HG03039 (cell line): Measurements from ENCODE around the gene MPV17.
"Not testable (repeated sequence)": the region's sequence is repeated elsewhere in the genome, so short reads cannot be mapped to it uniquely, and the experiment has no call there.

Source experiments
- ATAC-seq: cut with Tn5 transposase; IDR thresholded peaks from one replicate; pipeline ENCODE4 v1.9.1; 2021; ENCODE audit warnings: mild to moderate bottlenecking, moderate library complexity; ENCODE audit not compliant: unreplicated experiment

The MPV17 gene

DNA sequence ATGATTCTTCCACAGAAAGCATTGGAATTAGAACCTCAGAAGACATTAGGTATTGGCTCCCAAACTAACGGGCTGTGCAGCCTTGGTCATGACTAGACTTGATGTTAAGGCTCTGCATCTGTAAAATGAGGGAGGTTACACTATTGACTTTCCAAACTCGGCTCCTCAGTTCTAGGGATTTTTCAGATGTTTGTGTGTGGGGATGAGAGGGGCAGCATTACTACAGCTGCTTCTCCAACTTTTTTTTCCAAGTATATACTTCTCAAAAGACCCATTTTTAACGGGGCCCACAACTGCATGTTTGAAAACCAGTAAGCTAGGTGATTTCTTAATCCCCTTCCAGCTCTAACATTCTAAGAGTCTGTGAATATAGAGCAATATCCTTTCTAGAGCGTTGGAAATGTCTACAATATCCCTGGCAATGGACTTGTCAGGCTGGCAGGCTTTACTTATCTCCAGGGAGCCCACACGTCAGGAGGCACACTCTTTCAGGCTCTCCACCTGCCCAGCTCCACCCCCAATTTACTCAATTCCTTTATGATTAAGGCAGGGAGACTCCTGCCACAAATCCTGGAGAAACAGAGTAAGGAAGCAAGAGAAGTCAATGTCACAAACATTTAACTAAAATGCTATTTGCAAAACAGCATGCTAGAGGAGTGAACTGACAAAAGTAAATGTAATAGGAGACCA, 844 bp upstream of the MPV17 start:
- no peak for ATAC-seq

DNA sequence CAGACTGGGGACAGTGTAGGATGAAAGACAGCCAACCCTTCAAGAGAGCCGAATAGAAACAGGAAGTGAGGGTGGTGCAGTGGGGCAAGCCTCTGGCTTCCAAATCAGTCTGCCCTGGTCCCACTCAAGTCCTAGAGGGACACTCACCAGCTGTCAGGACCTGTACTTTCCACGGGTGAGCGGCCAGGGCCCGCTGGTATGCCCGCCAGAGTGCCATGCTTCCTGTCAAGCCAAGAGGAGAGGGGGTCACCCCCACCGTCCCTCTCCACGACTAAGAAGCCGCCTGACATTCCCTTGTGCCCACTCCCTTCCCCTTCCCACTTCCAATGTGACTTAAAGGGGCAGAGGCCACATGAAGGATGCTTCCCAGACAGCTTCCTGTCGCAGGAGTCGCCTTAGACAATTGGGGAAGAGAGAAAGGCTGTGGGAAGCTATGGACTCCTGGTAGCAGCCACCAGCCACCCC, 564 bp downstream of the MPV17 start:
- ATAC-seq, result no peak

DNA sequence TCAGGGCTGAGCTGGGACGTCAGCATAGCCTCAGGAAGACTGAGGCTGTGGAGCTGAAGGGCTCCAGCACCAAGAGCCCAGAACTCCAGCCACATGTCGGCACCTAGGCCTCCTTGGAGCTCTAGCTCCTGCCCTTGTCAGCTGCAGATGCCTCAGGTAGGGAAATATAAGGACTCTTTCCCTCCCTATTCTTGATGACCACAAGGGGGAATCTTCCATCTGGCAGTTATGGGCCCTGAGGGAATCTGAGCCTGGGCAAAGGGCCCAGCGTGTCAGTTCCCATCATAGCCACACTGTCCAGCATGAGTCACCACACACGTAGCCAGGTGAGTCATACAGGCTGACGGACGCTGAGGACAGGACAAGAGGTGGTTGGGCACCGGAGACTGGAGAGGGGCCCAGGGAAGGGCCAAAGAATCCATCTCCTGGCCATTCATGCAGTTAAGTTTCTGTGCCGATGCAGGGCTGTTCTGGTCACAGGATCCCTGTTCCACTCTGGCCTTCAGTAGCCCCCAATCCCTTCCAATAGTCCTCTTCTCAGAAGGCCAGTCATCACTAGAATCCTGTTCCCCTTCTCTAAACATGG, 1.8 kb downstream of the MPV17 start:
- no peak for ATAC-seq

DNA sequence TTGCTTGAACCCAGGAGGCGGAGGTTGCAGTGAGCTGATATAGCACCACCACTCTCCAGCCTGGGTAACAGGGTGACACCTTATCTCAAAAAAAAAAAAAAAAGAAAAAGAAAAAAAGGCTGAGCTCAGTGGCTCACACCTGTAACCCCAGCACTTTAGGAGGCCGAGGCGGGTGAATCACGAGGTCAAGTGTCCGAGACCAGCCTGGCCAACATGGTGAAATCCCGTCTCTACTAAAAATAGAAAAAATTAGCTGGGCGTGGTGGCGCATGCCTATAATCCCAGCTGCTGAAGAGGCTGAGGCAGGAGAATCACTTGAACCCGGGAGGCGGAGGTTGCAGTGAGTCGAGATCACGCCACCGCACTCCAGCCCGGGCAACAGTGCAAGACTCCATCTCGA, 3.1 kb downstream of the MPV17 start:
- not testable (repeated sequence) for ATAC-seq

DNA sequence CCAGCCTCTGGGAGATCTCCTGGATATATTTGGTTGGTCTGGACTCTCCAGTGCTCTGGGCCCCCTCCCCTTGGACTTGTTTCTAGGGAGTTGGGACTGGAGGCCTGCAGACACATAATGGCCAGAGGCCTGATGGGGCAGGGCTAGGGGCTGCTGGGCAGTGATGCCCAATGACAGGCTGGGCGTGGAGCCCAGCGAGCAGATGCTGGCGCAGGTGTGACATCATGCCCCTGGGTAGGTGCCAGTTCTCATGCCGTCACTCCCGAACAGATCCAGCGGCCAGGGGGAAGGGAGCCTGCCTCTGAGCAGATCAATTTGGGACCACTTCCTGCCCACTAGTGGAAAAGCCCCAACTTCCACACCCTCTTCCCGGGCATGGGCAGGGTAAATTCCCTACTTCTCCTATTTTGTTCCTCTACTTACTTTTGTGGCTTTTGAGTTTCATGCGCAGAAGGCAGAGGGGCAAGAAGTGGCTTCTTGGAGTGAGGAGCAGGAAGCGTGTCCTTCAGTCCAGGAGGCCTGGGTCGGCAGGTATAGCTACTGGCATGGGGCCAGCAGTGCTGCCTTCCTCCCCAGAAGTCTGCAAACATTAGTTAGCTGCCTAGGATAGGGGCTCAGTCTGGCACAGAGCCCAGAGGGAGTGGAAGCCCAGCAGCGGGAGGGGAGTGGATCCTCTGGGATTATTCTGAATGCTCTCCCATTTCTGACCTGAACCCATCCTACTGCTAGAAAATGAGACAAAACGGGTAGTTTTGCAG, 6.1 kb downstream of the MPV17 start:
- ATAC-seq, result no peak

DNA sequence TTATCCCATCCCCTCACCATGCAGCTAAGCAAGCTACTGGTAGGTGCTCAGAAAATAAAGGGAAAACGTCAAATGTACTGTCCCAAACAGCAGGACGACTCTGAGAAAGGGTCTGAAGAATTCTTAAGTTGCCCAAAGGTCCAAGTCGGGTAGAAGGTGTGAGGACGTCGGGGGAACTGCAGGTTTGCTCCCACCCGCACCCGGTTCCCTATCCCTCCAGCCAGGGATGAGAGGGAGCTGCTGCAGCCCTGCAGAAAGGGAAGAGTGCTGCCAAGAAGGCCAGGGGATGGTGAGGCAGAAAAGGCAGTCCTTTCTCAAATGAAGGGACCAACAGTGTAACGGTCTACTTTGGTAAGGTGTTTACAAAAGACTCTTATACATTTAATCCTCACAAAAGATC, 7.8 kb downstream of the MPV17 start:
- ATAC-seq, result no peak

DNA sequence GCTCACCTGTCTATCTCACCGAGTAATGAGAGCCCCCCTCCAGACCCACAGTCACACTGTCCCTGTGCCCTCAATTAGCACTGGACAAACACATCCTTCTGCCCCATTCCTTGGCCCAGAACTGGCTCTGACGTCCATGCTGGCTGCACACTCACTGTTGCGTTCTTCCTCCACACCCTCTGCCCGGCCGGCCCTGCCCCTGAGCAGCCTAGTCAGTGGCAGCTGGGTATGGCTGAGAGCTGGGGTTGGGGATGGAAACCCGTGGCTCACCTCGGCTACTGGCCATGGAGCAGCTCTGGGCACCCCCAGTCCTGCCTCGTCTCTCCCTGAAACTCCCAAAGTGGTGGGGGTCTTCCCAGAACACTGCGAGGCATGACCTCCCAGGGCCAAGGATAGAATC, 8.2 kb downstream of the MPV17 start:
- no peak for ATAC-seq

DNA sequence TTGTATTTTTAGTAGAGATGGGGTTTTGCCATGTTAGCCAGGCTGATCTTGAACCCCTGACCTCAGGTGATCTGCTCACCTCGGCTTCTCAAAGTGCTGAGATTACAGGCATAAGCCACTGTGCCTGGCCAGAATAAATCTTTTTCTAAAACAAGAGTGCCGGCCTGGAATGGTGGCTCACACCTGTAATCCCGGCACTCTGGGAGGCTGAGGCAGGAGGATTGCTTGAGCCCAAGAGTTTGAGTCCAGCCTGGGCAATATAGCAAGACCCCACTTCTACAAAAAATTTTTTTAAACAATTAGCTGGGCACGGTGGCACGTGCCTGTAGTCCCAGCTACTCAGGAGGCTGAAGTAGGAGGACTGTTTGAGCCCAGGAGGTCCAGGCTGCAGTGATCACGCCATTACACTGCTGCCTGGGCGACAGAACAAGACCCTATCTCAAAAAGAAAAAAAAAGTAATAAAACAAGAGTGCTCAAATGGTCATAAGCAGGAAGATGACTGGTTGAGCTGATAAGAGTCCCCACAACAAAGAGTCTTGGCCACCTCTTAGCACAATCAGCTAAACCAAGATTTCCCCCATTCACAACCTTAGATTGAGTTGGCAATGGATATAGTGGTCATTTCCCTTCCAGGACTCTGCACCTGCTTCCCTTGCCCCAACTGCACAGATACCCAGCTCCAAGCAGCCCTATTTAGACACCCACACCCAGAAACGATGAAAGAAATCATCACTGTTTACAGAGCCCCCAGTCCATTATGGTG, 8.8 kb downstream of the MPV17 start:
- ATAC-seq, result no peak

DNA sequence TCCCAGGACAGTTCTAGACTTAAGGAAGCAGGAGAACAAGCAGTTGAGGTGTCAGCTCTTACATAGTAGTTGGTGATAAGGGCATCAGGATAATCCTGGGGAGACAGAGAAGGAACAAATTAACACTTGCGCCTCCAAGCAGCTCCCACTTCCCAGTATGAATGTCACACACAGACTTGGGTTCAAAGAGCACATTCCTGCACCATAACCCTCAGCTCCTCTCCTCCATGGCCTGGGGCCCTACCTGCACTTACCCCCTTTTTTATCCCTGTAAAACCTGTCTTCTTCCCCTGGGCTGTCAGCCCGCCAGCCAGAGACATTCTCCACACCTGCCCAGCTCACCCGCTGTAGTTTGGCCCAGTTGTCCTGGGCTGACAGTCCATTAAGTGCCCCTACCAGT, 10.7 kb downstream of the MPV17 start:
- ATAC-seq, result no peak

DNA sequence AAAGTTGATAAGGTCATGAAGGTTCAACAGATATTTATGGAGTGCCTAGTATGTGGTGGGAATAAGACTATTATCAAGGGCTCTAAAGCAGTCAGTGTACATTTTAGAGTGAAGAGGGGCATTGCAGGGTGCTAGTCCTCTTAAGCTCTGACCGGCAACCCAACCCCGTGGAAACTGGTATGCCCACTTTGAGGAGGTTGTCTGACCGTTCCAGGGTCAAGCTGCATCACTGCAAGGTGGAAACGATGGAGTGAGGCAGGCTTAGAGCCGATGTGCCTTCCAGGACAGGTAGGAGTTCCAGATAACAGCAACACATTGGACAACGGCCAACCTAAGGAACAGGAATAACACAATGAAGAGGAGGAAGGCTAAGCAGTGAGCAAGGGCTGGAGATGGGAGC, 13.2 kb downstream of the MPV17 start:
- no peak for ATAC-seq

DNA sequence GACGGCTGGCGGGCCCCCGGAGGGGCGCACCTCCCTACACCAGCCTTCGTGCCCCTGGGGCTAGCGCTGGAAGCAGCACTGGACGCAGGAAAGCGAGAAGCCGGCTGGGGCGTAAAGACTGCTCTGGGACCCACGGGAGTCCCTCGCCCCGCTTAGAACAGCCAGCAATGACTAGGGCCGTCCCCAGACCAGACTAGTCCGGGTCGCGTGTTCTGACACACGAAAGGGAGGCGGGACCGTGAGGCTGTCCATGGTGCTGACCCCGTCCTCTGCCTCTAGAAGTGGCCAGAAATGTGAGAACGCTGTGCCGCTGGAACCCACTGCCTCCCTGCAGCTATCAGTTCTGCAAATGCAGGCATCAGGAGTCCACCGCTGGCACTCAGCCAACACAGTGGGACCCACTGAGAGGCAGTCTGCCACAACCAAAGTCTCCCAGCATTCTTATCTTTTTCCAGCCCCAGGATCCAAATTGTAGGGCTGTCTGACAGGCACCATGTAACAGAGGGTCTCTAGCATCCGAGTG, 14.5 kb downstream of the MPV17 start, which contains the start of gene UCN:
TSS of gene UCN (minus strand) at position 87 of the 523 bp plus-strand sequence. CDS start 550 bp downstream, outside the sequence.
- no peak for ATAC-seq

DNA sequence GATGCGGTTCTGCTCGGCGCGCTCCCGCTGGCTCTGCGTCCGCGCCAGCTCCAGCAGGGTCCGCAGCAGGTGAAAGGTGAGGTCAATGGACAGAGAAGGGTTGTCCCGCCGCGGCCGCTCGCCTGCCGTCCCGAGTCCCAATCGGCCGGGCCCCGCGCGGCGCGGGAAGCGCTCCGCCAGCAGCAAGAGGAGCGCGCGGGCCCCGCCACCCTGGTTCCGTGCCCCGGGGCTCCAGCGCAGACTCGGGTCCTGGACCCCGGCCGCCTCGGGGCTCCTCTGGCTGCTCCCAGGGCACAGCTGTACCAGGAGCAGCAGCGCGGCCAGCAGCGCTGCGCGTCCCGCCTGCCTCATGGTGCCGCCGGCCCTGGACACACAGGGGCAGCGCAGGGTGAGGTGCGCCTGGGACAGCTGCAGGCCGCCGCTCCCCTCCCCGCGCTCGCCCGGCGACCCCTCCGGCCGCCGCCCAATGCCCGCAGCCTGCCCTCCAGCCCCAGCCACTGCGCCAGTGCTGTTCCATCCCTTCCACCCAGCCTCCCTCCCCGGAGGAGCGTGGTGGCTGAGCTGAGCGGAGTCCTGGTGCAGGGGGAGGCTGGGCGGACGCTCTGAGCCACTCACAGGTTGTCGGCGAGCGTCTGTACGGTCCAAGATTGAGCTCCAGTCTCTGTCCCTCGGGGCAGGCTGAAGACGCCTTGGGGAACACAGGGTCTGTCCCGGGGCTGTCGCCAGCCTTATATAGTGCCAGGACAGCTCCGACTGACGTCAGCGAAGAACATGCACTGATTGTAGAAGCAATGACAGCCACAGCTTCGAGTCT, 15.1 kb downstream of the MPV17 start:
- no peak for ATAC-seq

DNA sequence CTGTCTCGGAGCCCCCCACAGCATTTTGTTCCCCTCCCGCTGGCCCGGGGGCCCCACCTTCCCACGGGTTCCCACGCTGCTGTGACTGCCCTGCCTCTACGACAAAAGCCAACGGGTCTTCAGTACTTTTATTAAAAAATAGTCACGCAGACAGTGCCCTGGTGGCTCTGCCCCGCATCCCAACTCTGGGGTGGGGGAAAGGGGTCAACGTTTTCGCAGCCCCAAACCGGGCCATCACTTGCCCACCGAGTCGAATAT, 15.7 kb downstream of the MPV17 start:
- ATAC-seq, result no peak

DNA sequence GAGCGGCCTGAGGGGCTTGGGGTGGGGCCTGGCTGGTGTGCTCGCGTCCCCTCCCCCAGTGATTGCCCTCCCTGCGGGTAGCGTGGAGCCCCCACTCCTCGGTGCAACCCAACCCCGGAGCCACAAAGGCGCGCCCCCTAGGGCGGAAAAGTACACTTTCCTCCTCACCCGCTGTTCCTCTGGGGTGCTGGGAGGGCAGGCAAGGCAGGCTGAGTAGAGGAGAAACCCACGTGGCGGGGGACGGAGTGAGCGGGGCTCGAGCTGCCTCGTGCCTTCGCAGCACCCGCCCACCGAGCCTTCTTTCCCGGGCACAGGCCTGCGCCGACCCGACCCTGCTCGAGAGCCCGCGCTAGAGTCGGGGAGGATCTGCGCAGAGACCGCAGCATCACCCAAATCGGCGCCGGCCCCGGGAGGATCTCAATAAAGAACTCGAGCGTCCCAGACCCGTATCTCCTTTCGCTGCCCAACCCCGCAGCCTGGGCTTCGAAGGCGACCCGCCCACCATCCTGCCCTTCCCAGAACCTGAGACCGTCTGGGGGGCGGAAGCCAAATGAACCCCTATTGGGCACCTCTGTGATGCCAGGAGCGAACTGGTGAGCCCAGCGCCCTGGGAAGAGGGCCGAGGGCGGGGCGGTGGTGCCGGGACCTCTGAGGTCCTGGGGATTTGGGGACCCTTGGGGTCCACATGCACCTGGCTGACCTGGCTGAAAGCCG, 16.2 kb downstream of the MPV17 start:
- ATAC-seq, result no peak

DNA sequence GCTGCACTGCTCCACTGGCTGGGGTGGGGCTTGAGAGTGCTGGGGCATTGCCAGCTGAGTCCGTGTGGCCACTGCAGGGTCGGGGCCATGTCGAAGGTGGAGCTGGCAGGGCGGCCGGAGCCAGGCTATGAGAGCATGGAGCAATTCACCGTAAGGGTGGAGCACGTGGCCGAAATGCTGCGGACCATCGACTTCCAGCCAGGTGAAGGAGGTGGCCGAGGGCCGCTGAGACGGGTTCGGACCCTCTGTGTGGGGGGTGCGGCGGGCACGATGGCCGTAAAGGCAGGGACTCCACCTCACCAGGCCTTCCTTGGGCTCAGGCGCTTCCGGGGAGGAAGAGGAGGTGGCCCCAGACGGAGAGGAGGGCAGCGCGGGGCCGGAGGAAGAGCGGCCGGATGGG, 16.8 kb downstream of the MPV17 start:
- ATAC-seq, result no peak

DNA sequence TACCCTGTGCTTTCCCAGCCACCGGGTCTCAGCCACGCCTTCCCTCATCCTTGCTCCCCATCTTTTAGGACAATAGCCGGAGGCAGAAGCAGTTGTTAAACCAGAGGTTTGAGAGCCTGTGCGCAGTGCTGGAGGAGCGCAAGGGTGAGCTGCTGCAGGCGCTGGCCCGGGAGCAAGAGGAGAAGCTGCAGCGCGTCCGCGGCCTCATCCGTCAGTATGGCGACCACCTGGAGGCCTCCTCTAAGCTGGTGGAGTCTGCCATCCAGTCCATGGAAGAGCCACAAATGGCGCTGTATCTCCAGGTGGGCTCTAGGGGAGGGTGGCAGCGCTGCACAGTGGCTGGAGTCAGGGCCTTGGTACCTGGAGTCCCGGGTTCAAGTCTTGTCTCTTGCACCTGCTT, 17.4 kb downstream of the MPV17 start:
- no peak for ATAC-seq

DNA sequence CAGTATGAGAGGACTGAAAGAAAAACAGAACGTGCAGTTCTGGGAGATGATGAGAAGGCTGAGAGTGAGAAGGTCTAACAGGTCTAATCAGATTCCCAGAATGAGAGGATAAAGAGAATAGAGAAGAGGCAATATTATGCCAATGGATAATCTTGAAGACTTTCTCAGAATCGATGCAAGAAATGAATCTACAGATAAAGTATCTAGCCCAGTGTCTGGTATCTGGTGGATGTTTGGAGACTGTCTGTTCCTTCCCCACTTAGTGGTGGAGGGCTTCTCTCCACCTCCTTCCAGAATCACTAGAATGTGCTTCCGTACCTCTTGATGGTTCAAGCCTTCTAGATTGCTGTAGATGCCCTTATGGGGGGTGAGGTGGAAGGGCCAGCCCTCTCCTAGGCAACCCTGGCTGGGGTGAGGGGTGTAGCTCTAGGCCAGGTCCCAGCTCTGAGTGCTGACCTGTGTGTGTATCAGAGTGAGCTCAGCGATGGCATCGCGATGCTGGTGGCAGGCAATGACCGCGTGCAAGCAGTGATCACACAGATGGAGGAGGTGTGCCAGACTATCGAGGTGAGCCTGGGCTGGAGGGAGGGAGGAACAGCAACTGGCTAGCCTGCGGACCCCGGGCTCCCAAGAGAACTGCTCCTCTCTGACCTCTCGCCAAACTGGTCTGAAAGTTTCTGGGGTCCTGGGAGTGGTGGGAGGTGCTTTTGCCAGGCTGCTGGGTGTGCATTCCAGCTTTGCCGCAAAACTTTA, 18.2 kb downstream of the MPV17 start:
- no peak for ATAC-seq

DNA sequence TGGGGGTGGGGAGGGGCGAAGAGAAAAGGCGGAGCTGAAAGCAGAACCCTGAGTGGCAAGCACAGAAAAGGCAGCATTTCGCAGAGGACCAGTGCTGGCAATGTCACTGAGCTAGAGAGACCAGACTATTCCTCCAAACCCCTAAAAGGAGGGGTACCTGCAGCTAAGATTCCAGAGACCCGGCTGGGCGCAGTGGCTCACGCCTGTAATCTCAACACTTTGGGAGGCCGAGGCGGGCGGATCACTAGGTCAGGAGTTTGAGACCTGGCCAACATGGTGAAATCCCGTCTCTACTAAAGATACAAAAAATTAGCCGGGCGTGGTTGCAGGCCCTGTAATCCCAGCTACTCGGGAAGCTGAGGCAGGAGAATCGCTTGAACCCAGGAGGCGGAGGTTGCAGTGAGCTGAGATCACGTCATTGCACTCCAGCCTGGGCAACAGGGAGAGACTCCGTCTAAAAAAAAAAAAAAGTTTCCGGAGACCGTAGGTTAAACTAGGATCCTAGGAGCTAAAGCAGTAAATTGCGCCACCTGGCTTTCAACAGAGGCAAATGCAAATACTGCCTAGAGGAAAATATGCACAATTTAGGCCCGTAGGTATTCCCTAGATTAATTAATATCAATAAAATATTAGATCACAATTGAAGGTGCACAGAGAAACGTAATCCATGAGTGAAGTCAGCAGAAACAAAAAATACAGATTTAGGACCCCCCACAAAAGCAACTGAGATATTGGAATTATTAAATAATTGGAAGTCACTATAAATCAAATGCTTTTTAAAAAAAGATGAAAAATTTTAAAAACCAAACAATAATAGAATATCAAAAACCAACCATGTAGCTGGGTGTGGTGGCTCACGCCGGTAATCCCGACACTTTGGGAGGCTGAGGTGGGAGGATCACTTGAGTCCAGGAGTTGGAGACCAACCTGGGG, 19.5 kb downstream of the MPV17 start:
- ATAC-seq, result no peak
